ENCODE results near the gene ADAM17.

DNA sequence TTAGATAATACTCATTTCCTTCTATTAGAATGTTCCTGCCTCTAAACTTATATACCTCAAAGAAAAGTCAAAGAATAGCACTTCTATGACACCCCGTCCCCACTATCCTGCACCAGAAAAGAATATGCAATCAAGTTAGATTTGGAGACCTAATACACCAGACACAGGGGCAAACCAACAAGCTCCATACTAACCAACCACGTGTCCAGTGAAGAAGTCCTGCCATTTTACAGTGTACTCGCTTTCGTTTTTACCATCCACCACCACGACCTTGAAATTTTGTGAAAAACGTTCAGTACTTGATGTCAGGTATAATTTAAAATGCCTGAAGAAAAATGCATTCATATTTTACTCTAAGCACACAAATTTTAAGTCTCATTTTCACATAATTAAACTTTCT, 19.1 kb downstream of the ADAM17 start:
- TF ChIP-seq, protein P1, sequence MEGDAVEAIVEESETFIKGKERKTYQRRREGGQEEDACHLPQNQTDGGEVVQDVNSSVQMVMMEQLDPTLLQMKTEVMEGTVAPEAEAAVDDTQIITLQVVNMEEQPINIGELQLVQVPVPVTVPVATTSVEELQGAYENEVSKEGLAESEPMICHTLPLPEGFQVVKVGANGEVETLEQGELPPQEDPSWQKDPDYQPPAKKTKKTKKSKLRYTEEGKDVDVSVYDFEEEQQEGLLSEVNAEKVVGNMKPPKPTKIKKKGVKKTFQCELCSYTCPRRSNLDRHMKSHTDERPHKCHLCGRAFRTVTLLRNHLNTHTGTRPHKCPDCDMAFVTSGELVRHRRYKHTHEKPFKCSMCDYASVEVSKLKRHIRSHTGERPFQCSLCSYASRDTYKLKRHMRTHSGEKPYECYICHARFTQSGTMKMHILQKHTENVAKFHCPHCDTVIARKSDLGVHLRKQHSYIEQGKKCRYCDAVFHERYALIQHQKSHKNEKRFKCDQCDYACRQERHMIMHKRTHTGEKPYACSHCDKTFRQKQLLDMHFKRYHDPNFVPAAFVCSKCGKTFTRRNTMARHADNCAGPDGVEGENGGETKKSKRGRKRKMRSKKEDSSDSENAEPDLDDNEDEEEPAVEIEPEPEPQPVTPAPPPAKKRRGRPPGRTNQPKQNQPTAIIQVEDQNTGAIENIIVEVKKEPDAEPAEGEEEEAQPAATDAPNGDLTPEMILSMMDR (IDR thresholded peaks at IDR 0.05) = no peak
- TF ChIP-seq POLR2A (IDR thresholded peaks at IDR 0.05) = no peak

Measured in breast epithelium (tissue), 3 donors.